HG02588 (cell line): ENCODE results near the gene CGA.

Experiments
- ATAC-seq: cut with Tn5 transposase; IDR thresholded peaks from one replicate; pipeline ENCODE4 v1.9.1; 2021; ENCODE audit warnings: mild to moderate bottlenecking, moderate library complexity; ENCODE audit not compliant: unreplicated experiment

The CGA gene

DNA sequence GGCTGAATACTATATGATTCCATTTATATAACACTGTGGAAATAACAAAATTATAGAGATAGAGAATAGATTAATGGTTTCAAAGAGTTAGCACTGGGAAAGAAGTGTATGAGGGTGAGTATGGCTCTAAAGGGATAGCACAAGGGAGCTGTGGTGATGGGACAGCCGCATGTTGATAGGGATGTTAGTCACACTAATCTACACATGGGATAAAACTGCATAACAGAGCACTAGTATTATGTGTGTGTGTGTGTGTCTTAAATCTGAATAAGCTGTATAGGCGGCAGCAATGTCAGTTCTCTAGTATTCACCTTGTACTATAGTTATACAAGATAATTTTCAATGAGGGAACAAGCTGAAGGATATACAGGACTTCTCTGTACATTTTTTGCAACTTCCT is 5.8 kb downstream of the CGA start:
- ATAC-seq = no peak

DNA sequence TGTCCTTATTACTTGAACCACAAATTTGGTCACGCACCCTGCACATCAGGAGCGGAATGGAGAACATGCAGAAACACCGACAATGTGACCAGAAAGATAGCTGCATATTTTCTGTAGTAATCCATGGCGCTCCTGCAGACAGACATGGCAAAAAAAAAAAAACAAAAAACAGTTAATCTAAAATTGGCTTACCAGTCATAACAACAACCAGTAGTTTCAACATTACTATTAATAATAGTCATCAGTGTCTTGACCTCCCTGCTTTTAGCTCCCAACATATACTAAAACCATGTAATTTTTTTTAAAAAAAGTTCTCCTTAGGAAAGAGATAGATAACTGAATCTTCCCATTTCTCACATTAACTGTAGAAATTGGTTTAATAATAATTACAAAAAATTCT is 6.8 kb downstream of the CGA start:
- ATAC-seq = no peak

DNA sequence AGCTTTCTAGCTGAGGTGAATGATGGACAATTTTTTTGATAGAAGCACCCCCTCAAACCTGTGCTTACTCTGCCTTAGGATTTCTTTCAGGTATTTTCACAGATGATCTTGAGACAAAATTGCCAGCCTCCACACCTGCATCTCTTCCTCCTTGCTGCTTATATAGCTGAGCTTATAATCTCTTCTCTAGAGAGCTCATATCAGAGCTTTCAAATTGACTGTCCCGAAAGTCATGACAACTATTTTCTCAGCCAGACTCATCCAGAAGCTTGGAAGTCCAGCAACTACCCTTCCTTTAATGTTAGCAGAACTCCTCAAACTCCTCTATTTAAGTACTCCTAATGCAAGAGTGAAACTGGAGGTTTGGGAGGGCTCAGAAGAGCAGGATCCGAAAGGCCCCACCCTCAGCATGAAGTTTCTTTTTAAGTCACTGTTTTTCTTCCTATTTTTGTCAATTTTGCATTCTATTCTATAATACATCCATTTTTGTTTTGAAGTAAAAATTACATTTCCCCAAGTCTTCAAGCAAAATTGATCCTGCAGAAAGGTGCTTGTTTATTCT is 12.7 kb downstream of the CGA start:
- ATAC-seq = peak; percentile 44

DNA sequence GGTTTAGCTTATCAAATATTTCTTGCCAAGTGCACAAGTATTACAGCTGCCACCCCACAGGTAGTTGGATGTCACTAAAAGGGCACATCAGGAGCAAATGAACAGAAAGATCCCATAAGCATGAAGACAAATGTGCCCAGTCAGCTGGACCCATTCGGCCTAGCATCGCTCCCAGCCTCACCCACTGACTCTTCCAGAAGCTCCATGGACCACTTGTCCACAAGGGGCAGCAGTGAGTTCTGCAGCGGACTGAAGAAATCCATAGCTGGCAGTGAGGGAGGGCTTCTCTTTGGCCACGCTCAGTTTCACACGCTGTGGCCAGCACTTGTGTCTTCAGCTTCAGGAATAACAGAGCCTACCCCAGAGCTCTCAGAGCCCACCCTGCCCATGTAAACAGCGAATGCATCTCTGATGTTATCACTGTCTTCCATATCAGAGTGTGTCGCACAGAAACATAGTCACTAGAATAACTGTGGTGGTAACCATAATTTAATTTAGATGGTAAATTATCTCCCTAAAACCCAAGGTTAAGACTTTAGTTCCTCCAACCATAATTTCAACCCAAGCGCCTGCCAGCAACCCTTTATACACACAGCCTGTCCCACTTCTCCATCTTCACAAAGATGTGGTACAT is 15.8 kb downstream of the CGA start:
- ATAC-seq = peak; percentile 76

DNA sequence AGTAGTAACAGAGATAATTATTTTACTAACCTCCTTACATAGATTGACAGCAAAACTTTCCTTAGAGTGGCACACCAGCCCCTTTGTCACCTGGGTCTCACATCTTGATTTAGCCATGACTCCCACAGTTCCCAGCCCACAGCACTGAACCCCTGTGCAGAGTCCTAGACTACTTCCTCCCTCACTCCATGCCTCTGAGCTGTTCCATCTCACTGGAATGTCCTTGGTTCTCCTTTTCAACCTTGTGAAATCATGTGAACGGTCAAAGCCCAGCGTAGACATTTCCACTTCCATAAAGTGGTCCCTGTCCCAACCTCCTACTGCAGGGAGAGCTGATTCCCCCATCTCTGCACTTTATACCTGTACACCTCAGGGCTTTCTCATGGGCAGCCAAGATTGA is 19.7 kb downstream of the CGA start:
- no peak for ATAC-seq

DNA sequence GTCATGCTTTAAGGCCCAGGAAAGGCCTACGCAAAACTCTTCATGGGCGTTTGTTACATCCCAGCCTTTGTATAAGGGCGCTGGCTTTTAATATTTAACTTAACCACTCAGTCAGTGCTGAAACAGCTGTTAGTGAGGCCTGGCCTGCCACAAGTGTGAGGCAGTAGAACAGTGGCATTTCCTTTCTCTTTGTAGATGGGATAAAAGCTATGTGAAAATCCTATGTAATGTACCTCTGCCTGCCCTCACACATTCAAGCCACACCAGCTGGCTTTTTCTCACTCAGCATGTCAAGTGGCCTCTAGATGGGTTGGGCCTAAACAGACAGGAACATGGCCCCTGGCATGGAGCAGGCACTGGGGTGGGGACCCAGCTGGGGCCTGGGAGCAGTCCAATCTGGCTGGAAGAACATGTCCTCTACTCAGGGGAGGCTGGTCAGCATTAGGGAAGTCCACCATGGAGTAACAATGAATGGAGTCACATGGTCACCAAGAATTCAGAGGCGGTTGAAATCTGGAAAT is 20.7 kb downstream of the CGA start:
- ATAC-seq = no peak

DNA sequence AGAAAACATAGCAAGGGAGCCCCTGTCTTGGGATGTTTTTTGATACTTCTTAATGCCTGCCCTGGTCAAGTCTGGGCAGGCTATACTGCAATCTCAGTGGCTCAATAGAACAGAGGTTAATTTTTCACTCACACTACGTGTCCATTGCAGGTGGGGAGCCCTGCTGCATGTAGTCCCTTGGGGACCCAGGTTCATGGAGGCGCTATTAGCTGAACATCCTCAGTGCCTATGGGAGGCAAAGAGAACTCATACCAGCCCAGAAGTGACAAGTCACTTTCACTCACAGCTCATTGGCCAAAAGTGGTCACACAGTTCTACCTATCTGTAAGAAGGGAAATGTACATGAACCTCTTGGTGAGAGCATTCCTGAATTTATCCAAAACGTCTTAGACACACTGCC is 23.2 kb downstream of the CGA start:
- peak; percentile 64 for ATAC-seq

DNA sequence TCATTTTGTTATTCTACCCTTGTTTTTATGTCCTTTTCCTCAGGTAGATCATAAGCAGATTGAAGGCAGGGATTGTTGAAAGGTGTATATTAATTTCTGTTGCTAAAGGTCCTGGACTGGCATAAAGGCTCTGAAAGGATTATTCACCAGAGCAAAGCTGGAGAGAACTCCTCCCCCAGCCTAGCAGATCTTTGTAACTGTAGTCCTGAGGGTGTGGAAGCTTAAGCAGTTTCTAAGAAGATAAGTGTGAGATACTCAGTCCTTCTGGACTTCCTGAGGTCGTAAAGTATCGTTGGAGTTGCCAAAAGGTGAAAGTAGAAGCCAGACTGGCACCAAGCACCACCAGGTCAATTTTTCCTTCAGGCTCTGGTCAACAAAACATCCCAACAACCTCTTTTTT is 24.2 kb downstream of the CGA start:
- no peak for ATAC-seq

DNA sequence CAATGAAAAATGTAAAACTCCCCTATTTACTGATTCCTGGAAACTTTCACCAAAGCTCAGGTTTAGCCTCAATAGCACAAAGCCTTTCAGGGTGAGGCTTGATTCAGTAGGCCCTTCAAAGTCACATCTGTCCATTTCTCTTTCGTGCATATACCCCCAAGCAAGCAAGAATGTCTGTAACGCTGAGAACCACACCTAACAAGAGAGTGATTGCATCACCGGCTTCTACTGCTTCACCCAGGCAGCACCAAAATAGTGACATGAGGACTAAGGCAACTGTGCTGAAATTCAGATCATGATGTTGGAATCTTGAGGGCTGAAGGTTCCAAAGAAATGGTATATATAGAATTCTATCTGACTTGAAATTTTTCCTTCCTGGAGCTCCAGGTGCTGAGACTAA is 26.1 kb downstream of the CGA start:
- ATAC-seq = no peak

DNA sequence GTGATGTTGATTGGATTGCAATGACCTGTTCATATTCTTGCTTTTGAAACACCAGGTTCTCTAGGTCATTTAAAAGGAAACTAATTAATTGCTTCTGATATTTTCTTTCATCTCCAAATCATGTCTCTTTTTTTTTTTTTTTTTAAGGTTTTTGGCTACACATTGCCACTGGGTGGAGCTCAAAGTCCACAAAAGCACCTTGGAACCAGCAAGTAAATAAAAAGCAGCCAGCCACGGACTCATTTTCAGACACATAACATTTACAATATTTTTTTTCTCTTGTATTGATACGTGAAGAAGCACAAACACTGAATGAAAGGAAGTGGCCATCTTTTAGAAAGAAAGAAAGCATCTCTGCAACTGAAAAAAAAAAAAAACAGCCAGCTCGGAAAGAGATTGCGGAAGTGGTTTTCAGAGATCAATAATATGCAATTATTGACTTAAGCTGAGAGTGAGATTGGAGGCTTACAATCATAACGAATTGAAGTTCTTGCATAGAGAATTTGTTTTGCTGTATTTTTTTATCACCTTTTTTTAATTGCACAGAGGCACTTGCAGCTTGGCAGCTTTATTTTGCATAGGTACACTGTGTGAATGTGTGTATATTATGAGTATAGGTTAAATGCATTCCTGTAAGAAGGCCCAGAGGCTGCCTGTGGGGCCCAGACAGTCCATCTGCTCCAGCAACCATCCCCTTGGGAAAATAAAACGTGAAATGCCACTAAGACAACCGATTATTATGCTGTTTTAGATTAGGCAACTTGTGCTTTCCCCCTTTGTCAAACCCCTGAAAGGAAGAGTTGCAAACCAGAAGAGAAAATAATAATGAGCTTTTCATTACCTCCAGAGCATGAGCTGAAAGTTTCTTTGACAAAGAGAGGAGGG is 28.2 kb downstream of the CGA start:
- no peak for ATAC-seq

DNA sequence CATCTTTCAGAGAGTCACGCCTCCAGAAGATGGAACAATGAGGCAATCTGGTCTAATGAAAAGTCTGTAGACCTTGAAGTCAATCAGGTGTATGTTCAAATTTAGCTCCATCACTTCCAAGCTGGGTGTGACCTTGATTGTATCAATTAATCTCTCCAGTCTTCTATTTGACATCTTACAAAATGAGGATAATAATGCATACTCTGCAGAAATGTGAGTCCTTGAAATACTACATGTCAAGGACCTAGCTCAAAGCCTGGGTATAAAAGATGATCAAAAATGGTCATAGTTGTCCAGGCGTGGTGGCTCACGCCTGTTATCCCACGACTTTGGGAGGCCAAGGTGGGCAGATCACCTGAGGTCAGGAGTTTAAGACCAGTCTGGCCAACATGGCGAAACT is 29.8 kb downstream of the CGA start:
- no peak for ATAC-seq

DNA sequence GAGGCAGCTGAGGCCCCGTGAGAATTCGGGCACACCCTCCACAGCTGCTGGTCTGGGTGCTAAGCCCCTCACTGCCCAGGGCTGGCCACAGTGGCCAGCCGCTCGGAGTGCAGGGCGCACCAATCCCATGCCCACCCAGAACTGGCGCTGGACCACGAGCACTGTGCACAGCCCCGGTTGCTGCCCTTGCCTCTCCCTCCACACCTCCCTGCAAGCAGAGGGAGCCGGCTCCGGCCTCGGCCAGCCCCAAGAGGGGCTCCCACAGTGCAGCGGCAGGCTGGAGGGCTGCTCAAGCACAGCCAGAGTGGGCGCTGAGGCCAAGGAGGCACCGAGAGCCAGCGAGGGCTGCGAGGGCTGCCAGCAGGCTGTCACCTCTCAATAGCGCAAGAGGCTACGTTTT is 35.0 kb downstream of the CGA start:
- ATAC-seq = no peak

DNA sequence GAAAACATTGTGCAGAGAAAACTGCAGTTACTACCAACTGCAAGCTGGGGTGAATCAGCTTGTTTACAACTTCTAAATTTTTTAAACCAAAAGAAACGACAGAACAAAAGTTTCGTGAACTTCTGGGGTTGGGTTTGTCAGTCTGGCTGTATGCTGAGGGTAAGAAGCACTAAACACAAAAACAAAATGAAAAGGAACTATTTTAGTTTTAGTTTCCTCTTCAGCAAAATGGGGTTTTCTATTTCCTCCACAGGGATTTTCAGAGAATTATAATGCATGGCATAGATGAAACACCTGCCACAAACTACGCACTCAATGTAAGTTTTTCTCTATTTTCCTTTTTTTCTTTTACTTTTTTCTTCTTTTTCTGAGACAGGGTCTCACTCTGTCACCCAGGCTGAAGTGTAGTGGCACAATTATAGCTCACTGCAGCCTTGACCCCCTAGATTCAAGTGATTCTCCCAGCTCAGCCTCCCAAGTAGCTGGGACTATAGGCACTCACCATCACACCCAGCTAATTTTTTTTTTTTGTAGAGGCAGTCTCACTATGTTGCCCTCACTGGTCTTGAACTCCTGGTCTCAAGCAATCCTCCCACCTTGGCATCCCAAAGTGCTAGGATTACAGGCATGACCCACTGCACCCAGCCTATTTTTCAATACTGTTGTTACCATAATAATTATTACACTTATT is 40.6 kb downstream of the CGA start:
- ATAC-seq = peak; percentile 58

DNA sequence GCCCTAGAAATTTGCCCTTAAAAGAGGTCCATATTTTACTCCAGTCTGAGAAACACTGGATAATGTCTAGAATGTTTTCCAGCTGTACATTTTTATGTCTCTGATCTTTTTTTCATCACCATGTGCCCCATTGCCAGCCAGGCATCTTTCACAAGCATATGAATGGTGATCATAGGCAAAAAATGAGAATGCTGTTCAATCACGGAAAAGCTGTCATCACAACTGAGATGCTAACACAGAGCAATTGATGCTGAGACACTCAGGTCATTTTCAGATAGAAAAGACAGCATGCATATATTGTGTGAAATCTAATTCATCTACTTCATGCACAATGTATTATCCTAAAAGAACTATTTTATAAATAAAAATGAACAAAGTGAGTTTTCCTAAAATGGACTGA is 41.6 kb downstream of the CGA start:
- no peak for ATAC-seq

DNA sequence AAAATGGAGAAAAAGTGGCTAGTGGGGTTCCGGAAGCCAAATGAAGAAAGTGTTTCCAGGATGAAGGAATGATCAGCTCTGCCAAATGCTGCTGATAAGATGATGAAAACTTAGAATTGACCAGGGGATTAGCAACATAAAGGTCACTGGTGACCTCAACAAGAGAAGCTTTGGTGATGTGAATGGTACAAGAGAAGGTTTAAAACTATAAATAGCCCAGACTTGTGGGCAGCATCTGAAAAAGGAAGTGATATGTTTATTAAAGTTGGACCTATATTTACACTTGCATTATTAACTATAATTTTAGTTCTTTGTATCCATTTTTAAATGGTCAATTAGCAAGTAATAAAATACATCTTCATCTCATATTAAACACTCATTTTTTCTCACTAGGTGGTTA is 45.1 kb downstream of the CGA start:
- no peak for ATAC-seq

DNA sequence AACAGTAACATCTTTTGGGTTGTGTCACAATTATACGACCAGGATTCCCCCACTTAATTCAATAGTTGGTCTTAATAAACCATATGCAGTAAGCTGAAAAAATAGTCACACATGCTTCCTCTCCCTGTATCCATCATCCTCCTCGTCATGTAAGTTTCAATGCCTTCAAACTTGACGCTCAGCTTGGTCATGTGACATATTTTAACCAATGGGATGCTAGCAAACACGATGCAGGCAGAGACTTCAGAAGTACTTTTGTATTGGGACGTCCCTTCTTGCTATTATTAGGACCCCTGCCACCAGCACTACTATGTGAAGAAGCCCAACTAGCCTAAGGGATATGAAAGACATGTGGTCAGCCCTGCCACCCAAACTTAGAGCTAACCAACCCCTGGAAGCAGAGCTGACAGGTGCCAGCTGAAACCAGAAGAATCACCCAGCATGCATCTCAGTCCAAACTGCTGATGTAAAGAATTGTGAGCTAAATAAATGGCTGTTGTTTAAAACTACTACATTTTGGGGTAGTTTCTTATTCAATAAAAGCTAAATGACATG is 49.3 kb downstream of the CGA start:
- no peak for ATAC-seq

DNA sequence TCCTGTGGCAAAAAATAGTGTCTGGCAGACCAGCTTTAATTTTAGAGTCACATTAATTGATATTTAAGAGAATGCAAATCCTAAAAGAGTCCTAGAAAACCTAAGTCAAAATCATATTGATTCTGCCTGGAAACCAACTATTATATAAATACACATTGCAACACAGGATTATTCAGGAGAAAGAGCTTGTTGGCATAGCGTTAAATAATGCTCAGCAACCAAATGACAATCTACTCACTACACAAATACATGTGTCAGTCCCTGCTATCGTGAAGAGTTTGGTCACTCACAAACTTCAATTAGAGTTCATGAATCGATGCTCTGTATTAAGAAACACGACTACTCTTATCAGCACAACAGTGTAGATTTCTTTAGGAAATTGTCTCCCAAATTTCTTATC is 54.2 kb downstream of the CGA start:
- ATAC-seq = no peak
